A375 (cell line): ENCODE results near the gene SMIM10L1. TPM values are rescaled to one million over a fixed set of nuclear protein-coding genes. Genes with fewer than 3 reads are reported as not detected.

Experiments used
- total RNA-seq: library from RNA; depleted of rRNA; stranded (reverse); fragments of >200 nt; shearing (Covaris generic); gene quantifications from 2 replicates; pipeline ENCODE4 v1.2.3, GENCODE V29; 2014; rRNA removed

Gene SMIM10L1
- total RNA-seq: 15.3 and 16.5 TPM in 2 replicates

GRCh38 chr12:11171145-11171968, at the start of gene SMIM10L1:
TSS of gene SMIM10L1 (plus strand) at chr12:11171194. CDS start at chr12:11171357, 163 bp downstream.

GRCh38 chr12:11134305-11134704, 36.7 kb upstream of the SMIM10L1 start, which contains the start of gene TAS2R30:
TSS of gene TAS2R30 (minus strand) at chr12:11134644. CDS start at chr12:11134244, 400 bp downstream.

GRCh38 chr12:11186837-11187236, 15.8 kb downstream of the SMIM10L1 start, which contains the start of gene TAS2R42:
TSS of gene TAS2R42 (minus strand) at chr12:11186937. CDS start at chr12:11186937, 0 bp downstream.

Other genes with a start within 250 kb of the SMIM10L1 start
- 0.91 and 0.98 TPM in 2 replicates for gene PRH2, start 242.0 kb upstream of the SMIM10L1 start, total RNA-seq
- gene TAS2R14, start 231.9 kb upstream of the SMIM10L1 start, total RNA-seq: 1.5 and 2.2 TPM in 2 replicates
- gene TAS2R50, start 184.3 kb upstream of the SMIM10L1 start, total RNA-seq: 0.48 and 0.87 TPM in 2 replicates
- 0.24 and 0.91 TPM in 2 replicates for gene TAS2R20, start 172.9 kb upstream of the SMIM10L1 start, total RNA-seq
- gene TAS2R19, start 148.6 kb upstream of the SMIM10L1 start, total RNA-seq: 1.5 and 3.2 TPM in 2 replicates
- gene TAS2R31, start 139.8 kb upstream of the SMIM10L1 start, total RNA-seq: 1.1 and 1.2 TPM in 2 replicates
- gene TAS2R46, start 108.9 kb upstream of the SMIM10L1 start, total RNA-seq: 0.38 and 0.61 TPM in 2 replicates
- not detected in 2 replicates for gene TAS2R43, start 78.9 kb upstream of the SMIM10L1 start, total RNA-seq
- gene TAS2R30, start 36.5 kb upstream of the SMIM10L1 start, total RNA-seq: 2.4 and 3.0 TPM in 2 replicates
- gene TAS2R42, start 15.7 kb downstream of the SMIM10L1 start, total RNA-seq: not detected in 2 replicates
- gene PRB3, start 98.5 kb downstream of the SMIM10L1 start, total RNA-seq: not detected in 2 replicates
- not detected in 2 replicates for gene PRB4, start 139.2 kb downstream of the SMIM10L1 start, total RNA-seq
- 0.42 TPM in 1 of 2 replicates, not detected in the other for gene PRB2, start 224.4 kb downstream of the SMIM10L1 start, total RNA-seq